Activated CD4-positive, CD25-positive, alpha-beta regulatory T cell treated with anti-CD3 and anti-CD28 coated beads, Interleukin-2, amount 50 U/mL, for 16 hours (primary cell): ENCODE results near the gene IQCF5.
"Not testable (repeated sequence)": the region's sequence is repeated elsewhere in the genome, so short reads cannot be mapped to it uniquely, and the experiment has no call there.

Experiments
- DNase-seq: peaks from one replicate; pipeline ENCODE4 v3.0.0-alpha.2; 2020; ENCODE audit warnings: low read depth, low spot score

IQCF5 gene

DNA sequence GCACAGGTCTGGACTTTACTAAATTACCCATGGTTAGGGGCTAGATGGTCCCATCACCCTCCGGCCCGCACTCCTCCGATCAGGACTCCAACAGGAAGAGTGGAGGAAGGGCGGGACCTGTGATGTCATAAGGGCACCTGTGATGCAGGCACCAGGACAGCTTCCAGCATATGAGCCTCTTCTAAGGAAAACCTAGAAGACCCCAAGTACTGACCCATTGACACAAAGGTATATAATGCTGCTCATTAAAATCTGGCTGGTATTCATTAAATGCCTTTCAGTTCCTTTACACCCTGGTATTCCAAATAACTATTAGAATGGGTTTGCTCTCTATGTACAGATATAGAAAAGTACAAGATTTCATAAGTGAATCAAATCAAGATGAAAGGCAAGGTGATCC lies at the start of gene IQCF5:
Gene IQCF5 (minus strand): TSS at position 101 of the 400 bp plus-strand sequence. CDS start 70 bp downstream, at position 31.
- DNase-seq = no peak

DNA sequence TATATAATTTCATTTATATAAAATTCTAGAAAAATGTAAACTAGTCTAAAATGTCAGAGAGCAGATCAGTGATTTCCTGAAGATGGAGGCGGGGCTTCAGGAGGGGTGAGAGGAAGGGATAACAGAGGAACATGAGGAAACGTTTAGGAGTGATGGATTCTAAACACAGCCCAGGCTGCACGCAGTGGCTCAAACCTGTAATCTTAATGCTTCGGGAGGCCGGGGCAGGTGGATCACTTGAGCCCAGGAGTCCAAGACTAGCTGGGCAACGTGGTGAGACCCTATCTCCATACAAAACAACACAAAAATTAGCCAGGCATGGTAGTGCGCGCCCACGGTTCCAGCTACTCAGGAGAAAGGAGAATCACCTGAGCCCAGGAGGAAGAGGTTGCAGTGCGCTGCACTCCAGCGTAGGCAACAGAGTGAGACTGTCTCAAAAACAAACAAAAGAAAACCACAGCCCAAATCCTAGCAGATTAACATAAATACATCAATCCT lies 45.7 kb upstream of the IQCF5 start:
- DNase-seq = no peak

DNA sequence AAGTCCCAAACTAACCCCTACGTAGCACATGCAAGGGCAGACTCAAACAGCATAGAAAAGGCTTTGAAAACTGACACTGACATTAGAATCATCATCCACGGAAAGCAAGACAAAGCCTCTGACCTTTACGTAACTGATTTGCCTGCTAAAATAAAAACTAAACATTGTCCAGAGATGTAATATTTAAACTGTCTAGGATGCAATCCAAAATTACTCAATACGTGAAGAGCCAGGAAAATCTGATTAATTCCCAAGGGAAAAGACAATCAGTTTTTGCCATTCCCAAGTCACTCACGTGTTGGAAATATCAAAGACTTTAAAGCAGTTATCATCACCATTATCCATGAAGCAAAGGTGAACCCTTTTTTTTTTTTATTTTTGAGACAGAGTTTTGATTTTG lies 41.0 kb upstream of the IQCF5 start:
- DNase-seq = no peak

- no peak for DNase-seq
Measured at GRCh38 chr3:51908026-51908425, 32.6 kb upstream of the IQCF5 start.

- no peak for DNase-seq
Measured at GRCh38 chr3:51904034-51904823, 28.8 kb upstream of the IQCF5 start.

DNA sequence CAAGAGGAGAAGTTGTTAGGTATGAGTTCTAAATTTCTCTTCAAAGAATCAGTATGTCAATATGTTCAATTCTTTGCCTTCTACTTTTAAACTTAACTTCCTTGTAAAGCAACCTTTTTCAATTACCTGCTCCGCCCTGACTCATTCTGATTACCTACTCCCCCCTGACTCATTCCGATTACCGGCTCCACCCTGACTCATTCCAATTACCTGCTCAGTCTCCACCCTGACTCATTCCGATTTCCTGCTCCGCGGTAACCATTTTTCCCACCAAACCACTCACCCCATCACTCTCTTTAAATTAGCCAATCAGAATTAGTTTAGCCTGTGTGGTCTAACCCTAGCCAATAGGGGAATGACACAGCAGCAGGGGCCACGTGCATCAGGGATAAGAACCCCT lies 27.0 kb upstream of the IQCF5 start:
- not testable (repeated sequence) for DNase-seq

DNA sequence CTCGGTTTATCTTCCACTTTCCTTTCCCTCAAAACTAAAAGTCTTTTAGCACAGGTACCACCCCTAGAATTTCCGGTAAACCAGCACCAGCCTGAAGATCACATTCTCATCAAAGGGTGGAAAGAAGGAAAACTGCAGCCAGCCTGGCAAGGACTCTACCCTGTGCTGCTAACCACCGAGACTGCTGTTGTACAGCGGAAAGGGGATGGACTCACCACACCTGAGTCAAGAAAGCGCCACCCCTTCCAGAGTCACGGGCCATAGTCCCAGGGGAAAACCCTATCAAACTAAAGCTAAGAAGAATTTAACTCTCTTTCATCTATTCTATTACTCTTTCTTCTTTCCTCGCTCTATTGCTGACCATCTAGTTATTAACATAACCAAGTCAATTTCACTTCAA lies 24.6 kb upstream of the IQCF5 start:
- not testable (repeated sequence) for DNase-seq

DNA sequence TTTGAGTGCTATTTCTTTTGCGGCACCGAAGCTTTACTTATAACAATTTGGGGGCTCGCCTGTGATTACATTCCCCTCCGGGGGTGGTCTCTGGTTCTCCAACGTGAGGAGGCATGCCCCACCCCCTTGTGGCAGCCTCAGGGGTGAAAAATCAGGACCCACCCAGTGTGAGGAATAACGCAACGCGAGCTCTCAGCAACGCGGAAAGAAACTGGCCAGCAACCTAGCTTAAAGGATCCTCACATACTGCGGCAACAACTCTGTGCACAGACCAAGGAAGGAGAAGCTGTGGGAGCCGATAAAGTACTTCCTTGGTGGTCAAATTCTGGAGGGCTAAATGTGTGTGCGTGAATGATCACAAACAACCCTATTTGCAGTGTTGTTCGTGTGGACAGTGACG lies 22.0 kb upstream of the IQCF5 start:
- DNase-seq = no peak

- DNase-seq = no peak
Measured at GRCh38 chr3:51896607-51897305, 21.4 kb upstream of the IQCF5 start.

- no peak for DNase-seq
Measured at GRCh38 chr3:51894939-51895338, 19.5 kb upstream of the IQCF5 start.

DNA sequence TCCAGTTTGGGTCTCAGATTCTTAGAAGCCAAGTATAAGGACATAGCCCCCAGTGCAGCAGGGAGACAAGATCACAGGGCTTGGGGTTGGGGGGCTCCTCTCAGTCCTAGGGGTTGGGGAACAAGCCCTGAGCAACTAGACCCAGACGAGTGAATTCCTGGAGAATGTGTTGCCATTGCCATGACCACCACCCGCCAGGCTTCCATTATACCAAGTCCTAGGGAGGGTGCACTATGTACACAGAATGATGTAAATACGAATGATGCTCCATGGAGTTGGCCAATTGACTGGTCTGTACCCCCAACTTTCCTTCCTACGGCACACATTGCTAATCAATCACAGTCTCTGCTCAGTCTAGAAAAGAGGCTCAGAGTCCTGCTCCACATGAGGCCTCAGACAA lies 19.0 kb upstream of the IQCF5 start:
- DNase-seq = no peak

- DNase-seq = no peak
Measured at GRCh38 chr3:51891242-51892039, 16.0 kb upstream of the IQCF5 start.

DNA sequence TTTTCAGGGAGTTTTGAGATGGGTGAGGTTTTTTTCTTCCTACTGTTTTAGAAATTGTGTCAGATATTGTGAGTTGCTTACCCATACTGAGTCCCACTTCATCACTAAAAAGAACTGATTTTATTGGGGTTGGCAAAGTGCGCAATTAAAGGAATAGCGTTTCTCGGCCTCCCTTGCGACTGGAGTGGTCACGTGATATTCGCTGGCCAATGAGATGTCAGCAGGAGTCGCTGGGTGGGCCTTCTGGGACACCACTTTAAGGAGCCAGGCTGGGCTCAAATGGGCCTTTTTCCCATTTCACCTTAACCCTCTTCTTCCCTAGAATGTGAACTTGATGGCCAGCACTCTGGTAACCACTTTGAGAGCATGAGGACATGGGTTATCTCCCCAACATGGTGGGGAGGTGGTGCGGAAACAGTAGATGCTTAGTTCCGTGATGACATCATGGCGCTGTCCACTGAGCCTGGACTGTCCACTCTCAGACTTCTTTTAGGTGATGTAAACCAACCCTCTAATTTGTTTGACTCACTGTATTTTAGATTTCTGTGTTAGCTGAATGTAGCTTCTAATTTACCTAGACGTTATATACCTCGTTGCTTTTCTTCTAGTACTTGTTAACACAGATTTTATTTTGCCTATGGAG lies 13.2 kb upstream of the IQCF5 start:
- no peak for DNase-seq

GRCh38 chr3:51887620-51888019 lies 12.2 kb upstream of the IQCF5 start:
- DNase-seq = no peak

DNA sequence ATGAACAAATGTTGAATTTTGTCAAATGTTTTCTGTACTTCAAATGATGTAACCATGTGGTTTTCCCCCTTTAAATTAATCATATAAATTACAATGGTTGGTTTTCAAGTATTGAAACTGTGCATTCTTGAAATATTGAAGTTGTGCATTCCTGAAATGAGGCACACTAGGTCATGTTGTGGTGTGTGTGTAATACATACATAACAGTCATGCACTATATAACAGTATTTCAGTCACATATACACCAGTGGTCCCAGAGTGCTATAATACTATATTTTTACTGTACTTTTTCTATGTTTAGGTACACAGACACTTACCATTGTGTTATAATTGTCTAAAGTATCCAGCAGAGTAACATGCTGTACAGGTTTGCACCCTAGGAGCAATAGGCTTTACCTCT lies 11.0 kb upstream of the IQCF5 start:
- no peak for DNase-seq

DNA sequence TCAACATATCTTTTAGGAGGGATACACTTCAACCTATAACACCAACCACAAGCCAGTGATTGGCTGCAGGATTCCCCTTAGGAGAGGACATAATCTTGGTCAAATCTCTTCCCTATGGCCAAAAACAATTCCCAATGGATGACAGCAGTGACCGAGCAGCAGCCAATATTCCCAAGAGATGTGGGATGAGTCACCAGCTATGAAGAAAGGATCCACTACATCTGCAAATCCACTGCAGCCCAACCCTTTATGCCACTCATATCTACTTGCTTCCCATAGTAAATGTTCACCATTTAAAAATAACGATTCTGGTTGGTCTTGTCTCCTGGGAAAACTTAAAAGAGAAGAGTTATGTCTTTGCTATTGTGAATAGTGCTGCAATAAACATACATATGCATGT lies 4.5 kb upstream of the IQCF5 start:
- no peak for DNase-seq

DNA sequence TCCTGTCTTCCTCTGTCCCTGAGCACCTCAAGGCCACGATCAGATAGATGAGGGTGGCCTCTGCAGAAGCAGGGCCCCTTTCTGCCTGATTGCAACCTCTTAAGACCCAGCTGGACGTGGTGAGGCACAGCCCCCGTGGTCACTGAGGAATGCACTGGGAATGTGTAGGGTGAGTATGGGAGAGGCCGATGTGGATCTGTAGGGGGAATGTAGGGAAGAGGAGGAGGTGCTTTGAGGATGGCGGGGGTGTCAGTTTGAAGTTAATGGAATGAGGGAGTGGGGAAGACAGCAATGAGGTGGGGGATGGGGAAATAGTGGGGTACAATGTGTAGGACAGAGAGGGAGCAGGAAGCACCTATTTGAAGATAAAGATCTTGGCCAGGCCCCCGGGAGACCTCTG lies 785 bp upstream of the IQCF5 start:
- DNase-seq = no peak

DNA sequence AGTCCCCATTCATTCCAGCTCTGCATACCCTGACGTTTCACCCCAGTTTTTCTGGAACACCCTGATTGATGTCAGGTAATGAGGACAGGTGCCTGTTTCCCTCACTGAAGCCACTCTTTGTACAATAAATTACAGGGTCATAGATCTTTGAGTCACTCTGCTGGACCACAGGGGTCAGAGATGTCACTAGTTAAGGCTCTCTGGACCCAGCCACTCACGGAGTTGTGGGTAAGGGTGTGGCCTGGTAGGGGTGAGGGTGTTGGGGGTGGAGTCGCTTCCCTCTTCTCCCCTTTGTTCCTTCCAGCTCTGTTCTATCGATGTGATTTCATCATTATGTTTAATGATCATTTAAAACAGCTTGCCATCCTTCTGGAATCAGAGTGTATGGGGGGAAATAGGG lies 512 bp downstream of the IQCF5 start:
- DNase-seq = no peak

DNA sequence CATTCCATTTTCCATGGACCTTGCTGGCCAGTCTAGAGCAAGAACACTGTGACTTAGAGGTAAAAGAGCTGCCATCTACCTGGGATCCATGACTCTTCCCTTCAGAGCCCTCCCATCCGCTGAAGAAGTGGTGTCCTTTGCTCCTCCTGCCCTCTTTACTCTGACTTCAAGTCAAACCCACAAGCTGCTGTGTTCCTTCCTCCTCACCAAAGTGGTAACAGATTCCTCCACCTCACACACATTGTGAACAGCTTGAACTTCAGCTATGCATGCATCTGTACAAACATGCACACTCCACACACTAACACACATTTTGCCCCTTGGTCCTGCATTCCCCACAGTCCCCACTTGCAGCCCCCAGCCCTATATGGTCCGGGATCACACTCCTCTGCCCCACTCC lies 990 bp downstream of the IQCF5 start:
- DNase-seq = no peak

DNA sequence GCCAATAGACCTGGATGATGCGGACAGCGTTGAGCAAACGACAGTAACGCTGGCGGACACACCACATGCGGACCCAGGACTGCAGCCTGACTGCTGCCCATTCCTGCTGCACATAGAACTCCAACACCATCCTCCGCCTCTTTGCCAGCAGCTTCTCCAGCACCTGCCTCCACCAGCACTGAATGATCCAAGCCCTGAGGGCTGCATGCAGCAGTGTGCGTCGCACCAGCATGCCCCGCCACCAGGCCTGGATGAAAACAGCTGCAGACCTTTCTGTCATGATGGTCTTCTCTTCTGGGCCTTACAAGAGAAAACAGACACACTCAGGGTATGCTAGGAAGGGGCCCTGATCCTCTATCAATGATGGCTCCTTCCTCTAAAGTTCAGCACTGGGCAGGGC lies 1.5 kb downstream of the IQCF5 start:
- DNase-seq = no peak

- no peak for DNase-seq
Measured at GRCh38 chr3:51873253-51873766, 2.1 kb downstream of the IQCF5 start.

DNA sequence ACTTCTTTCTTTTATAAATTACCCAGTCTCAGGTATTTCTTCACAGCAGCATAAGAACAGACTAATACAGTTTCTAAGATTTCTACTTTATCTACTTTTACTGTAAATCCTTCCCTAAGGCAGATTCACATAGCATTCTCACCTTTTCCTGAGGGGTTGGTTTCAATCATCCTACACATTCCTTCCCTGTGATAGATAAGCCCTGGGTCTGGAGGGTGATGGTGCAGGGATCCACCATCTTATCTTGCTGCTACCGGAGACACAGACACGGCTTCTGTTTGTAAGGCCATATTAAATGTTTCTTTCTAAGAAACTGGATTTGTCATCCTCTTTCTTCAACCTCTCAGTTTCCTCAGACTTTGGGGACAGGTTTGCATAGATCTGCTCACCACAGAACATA lies 6.1 kb downstream of the IQCF5 start:
- no peak for DNase-seq
